ENCODE results near the gene RBFOX2.

The RBFOX2 gene

DNA sequence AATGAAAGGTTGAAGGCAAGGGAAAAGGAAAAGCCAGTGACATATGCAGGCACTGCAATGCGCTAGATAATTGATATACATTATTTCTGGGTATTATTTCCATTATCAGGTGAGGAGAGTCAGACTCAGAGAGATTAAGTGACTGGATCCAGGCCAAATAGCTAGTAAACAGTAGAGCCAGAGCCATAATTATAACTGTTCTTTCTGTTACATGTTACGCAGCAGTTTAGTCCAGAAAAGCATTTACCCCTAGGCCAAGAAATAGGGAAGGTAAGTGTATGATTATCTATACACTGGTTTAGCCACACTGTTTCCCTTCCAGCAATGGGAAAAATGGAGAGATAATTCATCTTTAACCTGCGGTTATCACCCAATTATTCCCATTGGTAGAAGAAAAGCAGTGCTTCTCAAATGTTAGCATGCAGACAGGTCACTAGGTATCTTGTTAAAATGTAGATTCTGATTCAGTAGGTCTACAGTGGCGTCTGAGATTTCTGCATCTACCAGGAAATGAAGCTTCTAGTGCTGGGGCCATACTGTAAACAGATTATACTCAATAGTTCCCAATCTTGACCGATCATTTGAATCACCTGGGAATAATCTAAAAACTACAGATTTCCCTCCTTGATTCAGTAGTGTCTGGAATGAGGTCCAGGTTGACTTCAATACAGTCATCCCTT lies 69.4 kb downstream of the RBFOX2 start:
- Histone ChIP-seq H3K36me3 (ENCODE audit: insufficient read depth, low read length) (no peaks in the 10 kb centered on the region), H3K9me3 (ENCODE audit: low read depth, low read length) (no peaks in the 10 kb centered on the region), H3K9ac (ENCODE audit: insufficient read length) (no peak overlapping the region), H3K27ac (no peak overlapping the region), H3K4me3 (no peak overlapping the region)
- TF ChIP-seq POLR2AphosphoS5 (IDR thresholded peaks at IDR 0.05; ENCODE audit: borderline replicate concordance, low read depth, low read length) (no peak), EZH2 (IDR thresholded peaks at IDR 0.05) (no peak), FOXP2 (optimal IDR thresholded peaks at IDR 0.05; ENCODE audit: control extremely low read depth, extremely low read length, insufficient read depth) (no peak)
- DNase-seq (ENCODE audit: low read depth, low spot score): no peak

DNA sequence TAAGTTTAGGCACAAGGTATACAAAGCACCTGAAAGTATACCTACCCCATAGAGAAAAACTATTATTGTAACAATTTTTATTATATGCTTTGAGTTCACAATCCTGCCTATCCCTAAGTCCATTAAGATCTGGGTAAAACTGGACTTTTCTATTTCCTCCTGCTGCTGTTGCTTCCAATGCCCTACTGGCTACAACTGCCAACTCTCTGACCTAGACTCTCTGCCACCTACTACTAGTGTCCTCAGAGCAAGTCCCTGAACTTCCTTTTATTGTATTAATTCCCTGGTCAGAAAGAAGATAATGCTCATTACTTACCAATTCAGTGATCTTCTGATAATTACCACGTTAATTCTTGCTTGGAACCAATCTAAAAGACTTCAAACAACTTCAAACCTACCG lies 70.3 kb downstream of the RBFOX2 start:
- H3K9me3 ChIP-seq (ENCODE audit: low read depth, low read length): no peaks in the 10 kb centered on the region
- TF ChIP-seq FOXP2 (optimal IDR thresholded peaks at IDR 0.05; ENCODE audit: control extremely low read depth, extremely low read length, insufficient read depth): no peak
- TF ChIP-seq EZH2 (IDR thresholded peaks at IDR 0.05): no peak
- no peak for TF ChIP-seq POLR2AphosphoS5 (IDR thresholded peaks at IDR 0.05; ENCODE audit: borderline replicate concordance, low read depth, low read length)
- DNase-seq (ENCODE audit: low read depth, low spot score): no peak
- H3K36me3 ChIP-seq (ENCODE audit: insufficient read depth, low read length): no peaks in the 10 kb centered on the region
- no peak overlapping the region for H3K9ac ChIP-seq (ENCODE audit: insufficient read length)
- H3K4me3 ChIP-seq: no peak overlapping the region
- no peak overlapping the region for H3K27ac ChIP-seq

DNA sequence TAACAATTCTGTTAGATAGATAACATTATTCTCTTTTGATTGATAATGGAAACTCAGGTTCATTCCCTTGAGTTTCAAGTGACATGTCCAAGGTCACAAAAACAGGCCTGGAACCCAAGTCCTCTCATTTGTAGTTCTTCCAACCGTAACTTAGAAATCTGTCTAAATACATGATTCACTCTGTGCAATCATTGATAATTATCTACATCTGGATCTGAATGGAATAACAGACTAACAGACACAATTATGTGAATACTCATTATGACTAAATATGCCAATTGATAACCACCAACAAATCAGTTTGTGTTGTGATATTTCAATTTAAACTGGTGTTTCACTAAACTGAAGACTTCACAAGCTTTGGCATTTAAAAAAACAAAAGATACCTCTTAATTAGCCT lies 71.0 kb downstream of the RBFOX2 start:
- no peak overlapping the region for H3K27ac ChIP-seq
- DNase-seq (ENCODE audit: low read depth, low spot score): no peak
- no peaks in the 10 kb centered on the region for H3K9me3 ChIP-seq (ENCODE audit: low read depth, low read length)
- TF ChIP-seq FOXP2 (optimal IDR thresholded peaks at IDR 0.05; ENCODE audit: control extremely low read depth, extremely low read length, insufficient read depth): no peak
- TF ChIP-seq POLR2AphosphoS5 (IDR thresholded peaks at IDR 0.05; ENCODE audit: borderline replicate concordance, low read depth, low read length): no peak
- no peak for TF ChIP-seq EZH2 (IDR thresholded peaks at IDR 0.05)
- H3K9ac ChIP-seq (ENCODE audit: insufficient read length): no peak overlapping the region
- H3K4me3 ChIP-seq: no peak overlapping the region
- no peaks in the 10 kb centered on the region for H3K36me3 ChIP-seq (ENCODE audit: insufficient read depth, low read length)

DNA sequence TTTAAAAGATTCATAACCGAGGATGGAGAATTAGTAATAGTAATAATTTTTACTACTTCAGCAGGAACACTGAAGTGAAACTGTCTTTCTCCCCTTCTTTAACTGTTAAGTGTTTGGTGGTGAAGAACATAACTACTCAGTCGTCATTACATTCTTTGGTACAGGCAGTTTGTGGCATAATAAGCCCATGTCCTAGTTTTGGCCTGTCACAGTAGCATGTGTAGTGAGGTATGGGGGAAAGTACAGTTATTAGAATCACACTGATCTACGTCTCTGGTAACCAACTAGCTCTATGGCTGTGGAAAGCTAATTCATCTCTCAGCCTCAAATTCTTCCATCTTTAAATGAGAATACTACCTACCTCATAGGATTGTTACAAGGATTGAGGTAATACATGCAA lies 71.8 kb downstream of the RBFOX2 start:
- TF ChIP-seq POLR2AphosphoS5 (IDR thresholded peaks at IDR 0.05; ENCODE audit: borderline replicate concordance, low read depth, low read length) (no peak), FOXP2 (optimal IDR thresholded peaks at IDR 0.05; ENCODE audit: control extremely low read depth, extremely low read length, insufficient read depth) (no peak), EZH2 (IDR thresholded peaks at IDR 0.05) (no peak)
- no peak for DNase-seq (ENCODE audit: low read depth, low spot score)
- no peaks in the 10 kb centered on the region for H3K9me3 ChIP-seq (ENCODE audit: low read depth, low read length)
- no peak overlapping the region for H3K4me3 ChIP-seq
- H3K9ac ChIP-seq (ENCODE audit: insufficient read length): no peak overlapping the region
- H3K27ac ChIP-seq: no peak overlapping the region
- no peaks in the 10 kb centered on the region for H3K36me3 ChIP-seq (ENCODE audit: insufficient read depth, low read length)

DNA sequence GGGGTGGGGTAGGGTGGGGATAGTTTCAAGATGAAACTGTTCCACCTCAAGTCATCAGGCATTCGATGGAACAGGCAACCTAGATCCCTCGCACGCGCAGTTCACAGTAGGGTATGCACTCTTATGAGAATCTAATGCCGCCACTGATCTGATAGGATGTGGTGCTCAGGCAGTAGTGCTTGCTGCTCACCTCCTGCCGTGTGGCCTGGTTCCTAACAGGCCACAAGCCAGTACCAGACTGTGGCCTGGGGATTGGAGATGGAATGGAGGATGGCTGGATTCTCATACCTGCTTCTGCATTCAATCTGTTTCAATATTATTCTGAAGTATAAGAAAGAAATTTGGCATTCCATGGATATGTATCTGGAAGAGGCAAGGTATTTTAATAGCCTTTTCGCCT lies 73.1 kb downstream of the RBFOX2 start:
- TF ChIP-seq FOXP2 (optimal IDR thresholded peaks at IDR 0.05; ENCODE audit: control extremely low read depth, extremely low read length, insufficient read depth) (no peak), POLR2AphosphoS5 (IDR thresholded peaks at IDR 0.05; ENCODE audit: borderline replicate concordance, low read depth, low read length) (no peak), EZH2 (IDR thresholded peaks at IDR 0.05) (no peak)

DNA sequence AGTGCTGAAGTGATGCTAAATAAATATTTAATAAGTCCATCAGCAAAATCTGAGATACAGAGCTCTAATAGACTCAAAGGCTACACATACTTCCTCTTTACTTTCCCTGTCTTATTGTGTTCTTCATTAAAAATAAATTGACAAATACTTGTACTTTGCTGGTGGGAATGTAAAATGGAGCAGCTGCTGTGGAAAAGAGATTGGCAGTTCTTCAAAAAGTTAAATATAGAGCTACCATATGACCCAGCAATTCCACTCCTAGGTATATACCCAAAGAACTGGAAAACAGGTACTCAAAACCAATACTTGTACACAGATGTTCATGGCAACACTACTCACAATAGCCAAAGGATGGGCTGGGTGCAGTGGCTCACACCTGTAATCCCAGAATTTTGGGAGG lies 76.0 kb downstream of the RBFOX2 start:
- H3K9me3 ChIP-seq (ENCODE audit: low read depth, low read length): no peaks in the 10 kb centered on the region
- no peak overlapping the region for H3K4me3 ChIP-seq
- H3K36me3 ChIP-seq (ENCODE audit: insufficient read depth, low read length): no peaks in the 10 kb centered on the region
- no peak for TF ChIP-seq FOXP2 (optimal IDR thresholded peaks at IDR 0.05; ENCODE audit: control extremely low read depth, extremely low read length, insufficient read depth)
- no peak overlapping the region for H3K27ac ChIP-seq
- H3K9ac ChIP-seq (ENCODE audit: insufficient read length): no peak overlapping the region
- no peak for DNase-seq (ENCODE audit: low read depth, low spot score)

More for the DNA sequence above, 73.1 kb downstream of the RBFOX2 start:
- no peak for DNase-seq (ENCODE audit: low read depth, low spot score)
- Histone ChIP-seq H3K9me3 (ENCODE audit: low read depth, low read length) (no peaks in the 10 kb centered on the region), H3K27ac (no peak overlapping the region), H3K9ac (ENCODE audit: insufficient read length) (no peak overlapping the region), H3K36me3 (ENCODE audit: insufficient read depth, low read length) (no peaks in the 10 kb centered on the region), H3K4me3 (no peak overlapping the region)

DNA sequence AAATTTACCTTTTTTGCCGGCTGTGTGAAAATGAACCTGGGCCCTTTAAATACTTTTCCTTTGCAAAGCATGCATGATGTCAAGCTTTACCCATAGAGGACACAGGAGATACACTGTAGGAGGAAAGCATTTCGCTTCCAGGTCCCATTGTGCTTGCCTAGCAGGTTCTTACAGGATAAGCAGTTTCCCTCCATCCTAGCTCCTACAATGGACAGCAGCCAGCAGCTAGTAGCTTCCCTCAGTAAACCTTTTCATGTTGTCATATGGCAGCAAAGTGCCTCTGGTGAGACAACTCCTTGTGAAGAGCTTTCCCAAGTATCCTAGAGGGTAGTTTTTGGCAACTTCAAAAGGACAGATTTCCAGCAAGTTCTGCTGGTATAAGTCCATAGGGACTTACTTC lies 78.4 kb downstream of the RBFOX2 start:
- H3K4me3 ChIP-seq: no peak overlapping the region
- H3K9ac ChIP-seq (ENCODE audit: insufficient read length): no peak overlapping the region
- no peak for DNase-seq (ENCODE audit: low read depth, low spot score)
- H3K36me3 ChIP-seq (ENCODE audit: insufficient read depth, low read length): no peaks in the 10 kb centered on the region
- H3K27ac ChIP-seq: no peak overlapping the region
- no peaks in the 10 kb centered on the region for H3K9me3 ChIP-seq (ENCODE audit: low read depth, low read length)
- TF ChIP-seq EZH2 (IDR thresholded peaks at IDR 0.05) (no peak), POLR2AphosphoS5 (IDR thresholded peaks at IDR 0.05; ENCODE audit: borderline replicate concordance, low read depth, low read length) (no peak), FOXP2 (optimal IDR thresholded peaks at IDR 0.05; ENCODE audit: control extremely low read depth, extremely low read length, insufficient read depth) (no peak)

DNA sequence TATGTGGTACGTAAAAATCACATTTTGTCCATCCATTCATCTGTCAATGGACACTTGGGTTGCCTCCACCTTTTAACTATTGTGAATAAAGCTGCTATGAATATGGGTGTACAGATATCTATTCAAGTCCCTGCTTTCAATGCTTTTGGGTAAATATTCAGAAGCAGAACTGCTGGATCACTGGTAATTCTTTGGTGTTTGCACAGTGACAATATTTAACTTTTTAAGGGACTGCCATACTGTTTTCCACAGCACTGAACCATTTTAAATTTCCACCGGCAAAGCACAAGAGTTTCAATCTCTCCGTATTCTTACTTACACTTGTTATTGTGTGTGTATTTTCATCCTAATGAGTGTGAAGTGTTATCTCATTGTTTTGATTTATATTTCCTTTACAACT lies 79.4 kb downstream of the RBFOX2 start:
- no peak for DNase-seq (ENCODE audit: low read depth, low spot score)

More for the DNA sequence above, 79.4 kb downstream of the RBFOX2 start:
- Histone ChIP-seq H3K9ac (ENCODE audit: insufficient read length) (no peak overlapping the region), H3K27ac (no peak overlapping the region), H3K4me3 (no peak overlapping the region), H3K9me3 (ENCODE audit: low read depth, low read length) (no peaks in the 10 kb centered on the region), H3K36me3 (ENCODE audit: insufficient read depth, low read length) (no peaks in the 10 kb centered on the region)
- TF ChIP-seq POLR2AphosphoS5 (IDR thresholded peaks at IDR 0.05; ENCODE audit: borderline replicate concordance, low read depth, low read length) (no peak), EZH2 (IDR thresholded peaks at IDR 0.05) (no peak), FOXP2 (optimal IDR thresholded peaks at IDR 0.05; ENCODE audit: control extremely low read depth, extremely low read length, insufficient read depth) (no peak)

Data from SK-N-MC (cell line).